Upper lobe of left lung (tissue), 4 donors: ENCODE measurements around the gene SRSF1.

Source experiments
- CTCF ChIP-seq, 6 experiments: fragments of 450-650 bp in 4 of 6; fragments of 200-600 bp in 2 of 6; sonication (generic) in 2 of 6; IDR thresholded peaks; one replicate each; pipeline ENCODE4 v1.5.1; 2016 to 2019; ENCODE audit warnings: antibody characterized with exemption in 6 of 6
- EP300 ChIP-seq, 4 donors: sonication (generic); formaldehyde crosslinking; IDR thresholded peaks; one replicate each; pipeline ENCODE4 v1.5.1; 2017; ENCODE audit warnings: antibody characterized with exemption in 4 of 4, control low read depth in 2 of 4
- POLR2A ChIP-seq, 4 donors: fragments of 450-650 bp; IDR thresholded peaks; one replicate each; pipeline ENCODE4 v1.5.1; 2016 to 2017; ENCODE audit warnings: antibody characterized with exemption in 4 of 4, mild to moderate bottlenecking in 2 of 4
- POLR2AphosphoS5 ChIP-seq, 2 donors: sonication (generic); formaldehyde crosslinking; IDR thresholded peaks; one replicate each; pipeline ENCODE4 v1.5.1; 2017; ENCODE audit warnings: antibody characterized with exemption in 2 of 2

GRCh38 chr17:57955183-57955931, 51.7 kb downstream of the SRSF1 start, which contains the start of gene CUEDC1:
- TF ChIP-seq CTCF (IDR thresholded peaks at IDR 0.05) (peak; percentile 61 to 82 (median 72)), EP300 (IDR thresholded peaks at IDR 0.05) (no peak), POLR2A (IDR thresholded peaks at IDR 0.05) (peak in 2 of 4 donors; percentile 25 to 50), POLR2AphosphoS5 (IDR thresholded peaks at IDR 0.05) (peak in 1 of 2 donors; percentile 21)
